ENCODE results near the gene C12orf43.

The C12orf43 gene

DNA sequence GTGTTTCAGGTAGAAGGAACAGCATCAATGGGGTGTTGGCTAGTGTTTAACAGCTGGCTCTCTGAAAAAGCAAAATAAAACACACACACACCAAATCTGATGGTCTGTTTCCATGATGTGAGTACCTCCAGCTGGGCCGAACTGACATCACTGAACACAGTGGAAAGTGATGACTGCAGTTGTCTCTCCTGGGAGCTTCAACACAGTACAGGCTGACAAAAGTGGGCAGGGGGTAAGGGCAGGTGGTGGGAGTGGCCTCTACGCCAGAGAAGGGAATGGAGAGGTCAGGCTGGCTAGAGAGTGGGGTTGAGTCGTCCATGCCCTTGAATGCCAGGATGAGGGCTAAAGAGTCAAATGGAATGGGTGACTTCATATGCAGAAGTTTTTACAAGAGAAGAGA is 46.0 kb downstream of the C12orf43 start:
- Histone ChIP-seq H3K27me3 (ENCODE audit: low read depth, low read length) (no peaks in the 10 kb centered on the region), H3K4me1 (ENCODE audit: control insufficient read depth in 1 of 2, insufficient read depth in 2 of 2, low read length in 2 of 2) (no peaks in the 10 kb centered on the region), H3K9me3 (ENCODE audit: control insufficient read depth in 1 of 2, low read length in 2 of 2) (no peaks in the 10 kb centered on the region), H3K27ac (ENCODE audit: low read length) (no peak overlapping the region), H3K4me3 (ENCODE audit: low read depth in 1 of 2, low read length in 2 of 2) (no peak overlapping the region), H3K36me3 (ENCODE audit: control insufficient read depth in 1 of 2, insufficient read depth in 2 of 2, low read length in 2 of 2) (no peaks in the 10 kb centered on the region)

DNA sequence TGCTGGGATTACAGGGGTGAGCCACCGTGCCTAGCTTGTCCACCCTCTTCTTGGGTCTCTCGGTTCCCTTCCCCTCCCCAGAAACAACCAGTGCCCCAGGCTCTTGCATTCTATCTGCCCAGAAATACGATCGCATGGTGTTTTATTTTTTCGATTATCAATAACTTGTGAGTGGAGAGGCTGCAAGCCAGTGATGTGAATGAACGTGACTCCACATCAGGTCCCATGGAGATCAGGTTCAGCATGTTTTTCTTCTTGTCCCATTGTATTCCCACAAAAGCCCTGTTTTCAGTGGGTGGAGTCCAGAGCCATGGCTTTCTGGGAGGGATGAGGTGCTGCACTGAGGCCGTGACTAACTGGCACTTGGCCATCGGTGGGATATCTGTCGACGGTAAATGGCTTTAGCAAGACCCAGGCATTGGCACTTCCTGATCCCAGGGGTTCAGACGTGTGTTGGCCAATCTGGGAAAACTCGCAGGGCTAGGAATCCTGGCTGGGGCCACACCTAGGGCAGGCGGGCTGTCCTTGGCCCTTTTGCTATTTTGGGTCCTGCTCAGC is 50.7 kb downstream of the C12orf43 start:
- H3K27me3 ChIP-seq (ENCODE audit: low read depth, low read length), result no peaks in the 10 kb centered on the region
- no peaks in the 10 kb centered on the region for H3K36me3 ChIP-seq (ENCODE audit: control insufficient read depth in 1 of 2, insufficient read depth in 2 of 2, low read length in 2 of 2)
- H3K4me3 ChIP-seq (ENCODE audit: low read depth in 1 of 2, low read length in 2 of 2), result no peak overlapping the region
- no peaks in the 10 kb centered on the region for H3K4me1 ChIP-seq (ENCODE audit: control insufficient read depth in 1 of 2, insufficient read depth in 2 of 2, low read length in 2 of 2)
- H3K27ac ChIP-seq (ENCODE audit: low read length), result no peak overlapping the region
- H3K9me3 ChIP-seq (ENCODE audit: control insufficient read depth in 1 of 2, low read length in 2 of 2), result no peaks in the 10 kb centered on the region

DNA sequence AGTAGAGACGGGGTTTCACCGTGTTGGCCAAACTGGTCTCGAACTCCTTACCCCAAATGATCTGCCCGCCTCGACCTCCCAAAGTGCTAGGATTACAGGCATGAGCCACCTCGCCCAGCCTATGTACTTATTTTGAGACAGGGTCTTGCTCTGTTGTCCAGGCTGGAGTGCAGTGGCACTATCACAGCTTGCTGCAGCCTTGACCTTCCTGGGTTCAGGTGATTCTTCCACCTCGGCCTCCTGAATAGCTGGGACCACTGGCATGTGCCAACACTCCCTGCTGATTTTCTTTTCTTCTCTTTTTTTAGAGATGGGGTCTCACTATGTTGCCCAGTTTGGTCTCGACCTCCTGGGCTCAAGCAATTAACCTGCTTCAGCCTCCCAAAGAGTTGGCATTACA is 52.0 kb downstream of the C12orf43 start:
- no peaks in the 10 kb centered on the region for H3K36me3 ChIP-seq (ENCODE audit: control insufficient read depth in 1 of 2, insufficient read depth in 2 of 2, low read length in 2 of 2)

DNA sequence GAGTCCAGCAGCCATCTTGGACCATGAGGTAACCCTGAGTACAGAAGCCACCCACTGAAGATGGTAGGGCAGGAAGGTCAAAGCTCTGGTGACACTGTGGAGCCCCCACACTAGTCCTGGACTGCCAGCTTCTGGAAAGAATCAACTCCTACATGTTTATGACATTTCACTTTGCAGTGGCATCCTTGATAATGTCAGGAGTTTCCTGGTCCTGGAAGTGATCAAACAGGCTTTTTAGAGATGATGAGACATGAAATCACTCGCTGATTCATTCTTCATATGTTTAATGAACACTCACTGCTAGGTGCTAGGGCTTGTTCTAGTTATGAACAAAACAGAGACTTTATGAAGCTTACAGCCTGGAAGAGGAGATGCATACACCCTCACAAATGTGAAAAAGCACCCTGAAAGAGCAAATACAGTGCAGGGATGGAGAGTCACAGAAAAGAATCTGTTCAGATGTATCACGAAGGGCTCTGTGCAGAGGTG is 53.7 kb downstream of the C12orf43 start:
- no peak overlapping the region for H3K4me3 ChIP-seq (ENCODE audit: low read depth in 1 of 2, low read length in 2 of 2)
- H3K4me1 ChIP-seq (ENCODE audit: control insufficient read depth in 1 of 2, insufficient read depth in 2 of 2, low read length in 2 of 2), result no peaks in the 10 kb centered on the region
- no peaks in the 10 kb centered on the region for H3K36me3 ChIP-seq (ENCODE audit: control insufficient read depth in 1 of 2, insufficient read depth in 2 of 2, low read length in 2 of 2)
- H3K27me3 ChIP-seq (ENCODE audit: low read depth, low read length), result no peaks in the 10 kb centered on the region
- H3K9me3 ChIP-seq (ENCODE audit: control insufficient read depth in 1 of 2, low read length in 2 of 2), result no peaks in the 10 kb centered on the region
- peak overlapping the region; percentile 14 for H3K27ac ChIP-seq (ENCODE audit: low read length)

More for the DNA sequence above, 52.0 kb downstream of the C12orf43 start:
- Histone ChIP-seq H3K9me3 (ENCODE audit: control insufficient read depth in 1 of 2, low read length in 2 of 2) (no peaks in the 10 kb centered on the region), H3K4me1 (ENCODE audit: control insufficient read depth in 1 of 2, insufficient read depth in 2 of 2, low read length in 2 of 2) (no peaks in the 10 kb centered on the region), H3K27me3 (ENCODE audit: low read depth, low read length) (no peaks in the 10 kb centered on the region), H3K27ac (ENCODE audit: low read length) (no peak overlapping the region), H3K4me3 (ENCODE audit: low read depth in 1 of 2, low read length in 2 of 2) (no peak overlapping the region)

DNA sequence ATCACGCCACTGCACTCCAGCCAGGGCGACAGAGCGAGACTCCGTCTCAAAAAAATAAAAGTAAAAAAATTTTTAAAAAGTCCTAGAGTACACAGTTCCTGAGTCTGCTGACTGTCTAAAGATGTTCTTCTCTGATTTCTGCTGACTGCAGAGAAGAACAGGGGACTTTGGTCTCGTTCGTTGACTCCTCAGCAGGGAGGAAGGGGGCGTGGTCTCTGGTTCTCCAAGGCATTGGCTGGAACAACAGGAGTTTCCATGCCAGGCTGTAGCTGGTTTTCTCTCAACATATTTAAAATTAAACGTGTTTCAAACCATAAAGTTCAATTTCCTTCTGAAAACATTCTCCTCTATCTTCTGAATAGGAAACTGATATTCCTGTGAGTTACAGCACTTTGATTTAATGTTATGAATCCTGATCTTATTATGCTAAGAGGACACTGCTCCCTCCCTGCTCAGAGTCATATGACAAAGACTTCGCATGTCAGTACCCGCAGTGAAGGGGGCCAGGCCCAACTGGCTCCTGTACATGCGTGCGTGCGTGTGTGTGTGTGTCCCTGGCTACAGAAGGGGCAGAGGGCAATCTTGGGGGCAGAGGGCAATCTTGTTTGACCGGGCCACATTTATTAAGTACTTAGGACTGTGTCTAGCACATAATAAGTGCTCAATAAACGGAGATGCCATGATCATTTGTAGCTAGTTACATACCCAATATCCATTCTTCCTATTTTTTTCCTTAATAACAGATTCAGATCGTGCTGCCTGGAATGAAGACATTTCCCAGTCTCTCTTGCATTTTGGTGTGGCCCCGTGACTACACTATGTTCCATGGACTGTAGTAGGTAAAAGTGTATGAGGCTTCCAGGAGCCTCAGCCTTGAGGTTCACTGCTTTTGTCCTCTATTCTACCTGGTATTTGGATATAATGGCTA is 54.4 kb downstream of the C12orf43 start:
- H3K9me3 ChIP-seq (ENCODE audit: control insufficient read depth in 1 of 2, low read length in 2 of 2), result no peaks in the 10 kb centered on the region
- H3K27ac ChIP-seq (ENCODE audit: low read length), result peak overlapping the region; percentile 14
- no peaks in the 10 kb centered on the region for H3K27me3 ChIP-seq (ENCODE audit: low read depth, low read length)
- H3K36me3 ChIP-seq (ENCODE audit: control insufficient read depth in 1 of 2, insufficient read depth in 2 of 2, low read length in 2 of 2), result no peaks in the 10 kb centered on the region
- no peak overlapping the region for H3K4me3 ChIP-seq (ENCODE audit: low read depth in 1 of 2, low read length in 2 of 2)
- H3K4me1 ChIP-seq (ENCODE audit: control insufficient read depth in 1 of 2, insufficient read depth in 2 of 2, low read length in 2 of 2), result no peaks in the 10 kb centered on the region

DNA sequence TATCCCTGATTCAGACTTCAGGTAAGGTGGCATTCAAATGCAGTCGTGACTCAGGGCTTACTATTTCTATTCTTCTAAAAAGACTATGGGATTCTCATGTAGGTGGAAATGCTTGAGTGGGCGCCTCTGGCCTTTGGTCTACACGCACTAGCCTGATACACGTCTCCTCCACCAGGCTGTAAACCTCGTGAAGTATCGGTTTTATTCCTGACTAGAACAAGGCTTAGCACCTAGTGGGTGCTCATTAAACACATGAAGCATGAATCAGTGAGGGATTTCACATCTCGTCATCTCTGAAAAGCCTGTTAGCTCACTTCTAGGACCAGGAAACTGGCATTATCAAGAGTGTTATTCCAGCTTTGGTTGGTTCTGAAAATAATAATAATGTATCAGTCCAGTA is 55.6 kb downstream of the C12orf43 start:
- Histone ChIP-seq H3K9me3 (ENCODE audit: control insufficient read depth in 1 of 2, low read length in 2 of 2) (no peaks in the 10 kb centered on the region), H3K36me3 (ENCODE audit: control insufficient read depth in 1 of 2, insufficient read depth in 2 of 2, low read length in 2 of 2) (no peaks in the 10 kb centered on the region), H3K27me3 (ENCODE audit: low read depth, low read length) (no peaks in the 10 kb centered on the region), H3K4me3 (ENCODE audit: low read depth in 1 of 2, low read length in 2 of 2) (no peak overlapping the region), H3K4me1 (ENCODE audit: control insufficient read depth in 1 of 2, insufficient read depth in 2 of 2, low read length in 2 of 2) (no peaks in the 10 kb centered on the region), H3K27ac (ENCODE audit: low read length) (no peak overlapping the region)

DNA sequence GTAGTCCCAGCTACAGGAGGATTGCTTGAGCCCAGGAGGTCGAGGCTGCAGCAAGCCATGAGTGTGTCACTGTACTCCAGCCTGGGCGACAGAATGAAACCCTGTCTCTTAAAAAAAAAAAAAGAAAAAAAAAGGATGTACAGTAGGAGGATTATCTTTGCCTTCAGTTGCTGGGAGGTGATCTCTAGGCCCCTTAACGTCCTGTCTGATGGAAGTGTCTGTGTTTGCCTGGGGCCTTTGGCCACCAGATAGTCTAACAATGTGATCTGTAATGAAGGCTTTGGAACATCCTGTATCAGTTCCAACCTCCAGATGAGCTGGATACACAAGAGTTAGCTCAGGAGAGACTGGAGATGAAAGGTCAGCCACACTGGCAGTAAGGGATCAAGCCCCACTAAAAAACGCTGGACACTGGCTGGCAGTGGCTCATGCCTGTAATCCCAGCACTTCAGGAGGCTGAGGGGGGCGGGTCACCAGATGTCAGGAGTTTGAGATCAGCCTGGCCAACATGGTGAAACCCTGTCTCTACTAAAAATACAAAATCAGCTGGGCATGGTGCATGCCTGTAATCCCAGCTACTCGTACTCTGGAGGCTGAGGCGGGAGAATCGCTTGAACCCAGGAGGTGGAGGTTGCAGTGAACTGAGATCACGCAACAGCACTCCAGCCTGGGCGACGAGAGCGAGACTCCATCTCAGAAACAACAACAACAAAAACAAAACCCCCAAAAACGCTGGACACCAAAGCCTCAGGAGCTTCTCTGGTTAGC is 57.0 kb downstream of the C12orf43 start:
- no peaks in the 10 kb centered on the region for H3K9me3 ChIP-seq (ENCODE audit: control insufficient read depth in 1 of 2, low read length in 2 of 2)
- H3K36me3 ChIP-seq (ENCODE audit: control insufficient read depth in 1 of 2, insufficient read depth in 2 of 2, low read length in 2 of 2), result no peaks in the 10 kb centered on the region
- H3K4me1 ChIP-seq (ENCODE audit: control insufficient read depth in 1 of 2, insufficient read depth in 2 of 2, low read length in 2 of 2), result no peaks in the 10 kb centered on the region
- H3K27ac ChIP-seq (ENCODE audit: low read length), result no peak overlapping the region
- no peak overlapping the region for H3K4me3 ChIP-seq (ENCODE audit: low read depth in 1 of 2, low read length in 2 of 2)
- no peaks in the 10 kb centered on the region for H3K27me3 ChIP-seq (ENCODE audit: low read depth, low read length)

DNA sequence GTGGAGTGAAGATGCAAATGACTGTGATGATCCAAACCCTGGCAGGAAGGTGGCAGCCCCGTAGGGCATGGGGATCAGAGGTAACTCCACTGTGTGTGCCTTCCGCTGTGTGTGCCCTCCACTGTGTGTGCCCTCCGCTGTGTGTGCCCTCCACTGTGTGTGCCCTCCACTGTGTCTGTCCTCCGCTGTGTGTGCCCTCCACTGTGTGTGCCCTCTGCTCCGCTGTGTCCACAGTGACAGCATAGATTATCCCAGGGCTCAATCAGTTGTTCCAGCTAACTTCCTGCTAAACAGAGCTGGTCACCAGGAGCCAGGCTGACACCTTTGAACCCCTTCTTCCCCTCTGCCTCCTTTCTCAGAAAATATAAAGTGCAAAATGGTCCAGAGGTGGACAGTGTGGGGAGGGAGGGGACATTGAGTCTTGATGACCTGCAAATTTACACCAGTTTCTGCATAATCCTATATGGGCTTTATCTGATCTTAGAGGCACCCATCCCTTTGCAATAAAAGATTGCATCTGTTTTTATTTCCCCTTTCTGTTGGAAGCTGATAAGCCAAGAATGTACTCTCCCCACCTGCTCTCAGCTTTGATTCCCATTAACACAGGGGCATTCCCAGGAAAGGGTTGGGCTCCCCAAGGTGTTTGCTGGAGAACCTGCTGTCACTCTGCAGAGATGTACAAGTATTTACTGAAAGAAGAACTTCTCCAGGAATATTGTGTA is 59.5 kb downstream of the C12orf43 start:
- H3K4me1 ChIP-seq (ENCODE audit: control insufficient read depth in 1 of 2, insufficient read depth in 2 of 2, low read length in 2 of 2), result no peaks in the 10 kb centered on the region
- no peak overlapping the region for H3K4me3 ChIP-seq (ENCODE audit: low read depth in 1 of 2, low read length in 2 of 2)
- H3K27ac ChIP-seq (ENCODE audit: low read length), result no peak overlapping the region
- no peaks in the 10 kb centered on the region for H3K36me3 ChIP-seq (ENCODE audit: control insufficient read depth in 1 of 2, insufficient read depth in 2 of 2, low read length in 2 of 2)
- no peaks in the 10 kb centered on the region for H3K27me3 ChIP-seq (ENCODE audit: low read depth, low read length)
- no peaks in the 10 kb centered on the region for H3K9me3 ChIP-seq (ENCODE audit: control insufficient read depth in 1 of 2, low read length in 2 of 2)

DNA sequence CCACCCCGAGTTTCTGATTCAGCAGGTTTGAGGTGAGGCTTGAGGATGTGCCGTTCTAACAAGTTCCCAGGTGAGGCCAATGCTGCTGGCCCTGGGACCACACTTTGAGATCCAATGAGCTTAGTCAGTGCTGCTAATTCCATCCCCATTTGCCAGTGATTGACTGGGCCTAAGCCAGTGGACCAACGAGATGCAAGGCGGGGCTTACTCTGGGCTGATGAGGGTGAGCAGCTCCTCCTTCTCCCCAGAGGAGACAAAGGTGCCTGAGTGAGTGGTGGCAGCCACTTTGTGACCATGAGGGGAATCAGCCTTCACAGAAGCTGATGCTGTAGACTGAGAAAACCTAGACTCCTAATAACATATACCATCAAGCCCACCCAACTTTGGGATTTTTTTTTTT is 61.1 kb downstream of the C12orf43 start:
- no peaks in the 10 kb centered on the region for H3K4me1 ChIP-seq (ENCODE audit: control insufficient read depth in 1 of 2, insufficient read depth in 2 of 2, low read length in 2 of 2)
- H3K27ac ChIP-seq (ENCODE audit: low read length), result no peak overlapping the region
- no peak overlapping the region for H3K4me3 ChIP-seq (ENCODE audit: low read depth in 1 of 2, low read length in 2 of 2)
- H3K9me3 ChIP-seq (ENCODE audit: control insufficient read depth in 1 of 2, low read length in 2 of 2), result no peaks in the 10 kb centered on the region
- H3K27me3 ChIP-seq (ENCODE audit: low read depth, low read length), result no peaks in the 10 kb centered on the region
- no peaks in the 10 kb centered on the region for H3K36me3 ChIP-seq (ENCODE audit: control insufficient read depth in 1 of 2, insufficient read depth in 2 of 2, low read length in 2 of 2)

DNA sequence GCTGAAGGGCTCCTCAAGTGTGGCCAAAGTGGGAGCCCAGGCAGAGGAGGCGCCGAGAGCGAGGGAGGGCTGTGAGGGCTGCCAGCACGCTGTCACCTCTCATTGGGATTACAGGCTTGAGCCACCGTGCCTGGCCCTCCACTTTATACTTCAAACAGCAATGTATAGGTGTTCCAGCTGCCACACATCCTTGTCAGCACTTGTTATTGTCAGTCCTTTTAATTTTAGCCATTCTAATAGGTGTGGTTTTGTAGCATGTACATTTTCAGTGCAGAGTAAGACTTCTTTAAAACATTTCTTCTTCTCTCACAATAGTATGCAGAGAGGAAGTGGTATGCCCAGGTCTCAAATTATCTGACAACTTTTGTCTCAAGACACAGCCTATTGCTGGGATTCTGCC is 65.5 kb downstream of the C12orf43 start:
- Histone ChIP-seq H3K4me3 (ENCODE audit: low read depth in 1 of 2, low read length in 2 of 2) (no peak overlapping the region), H3K36me3 (ENCODE audit: control insufficient read depth in 1 of 2, insufficient read depth in 2 of 2, low read length in 2 of 2) (no peaks in the 10 kb centered on the region), H3K9me3 (ENCODE audit: control insufficient read depth in 1 of 2, low read length in 2 of 2) (no peaks in the 10 kb centered on the region), H3K27ac (ENCODE audit: low read length) (no peak overlapping the region), H3K27me3 (ENCODE audit: low read depth, low read length) (no peaks in the 10 kb centered on the region), H3K4me1 (ENCODE audit: control insufficient read depth in 1 of 2, insufficient read depth in 2 of 2, low read length in 2 of 2) (no peaks in the 10 kb centered on the region)

Measured in muscle layer of duodenum (tissue), 2 donors.